SKM-1 (cell line): ENCODE data around the gene FHIT.

Experiments
- DNase-seq: peaks from one replicate; lab custom pipeline; 2025; ENCODE audit not compliant: unreplicated experiment; lab: John Stamatoyannopoulos, UW

Gene FHIT

DNA sequence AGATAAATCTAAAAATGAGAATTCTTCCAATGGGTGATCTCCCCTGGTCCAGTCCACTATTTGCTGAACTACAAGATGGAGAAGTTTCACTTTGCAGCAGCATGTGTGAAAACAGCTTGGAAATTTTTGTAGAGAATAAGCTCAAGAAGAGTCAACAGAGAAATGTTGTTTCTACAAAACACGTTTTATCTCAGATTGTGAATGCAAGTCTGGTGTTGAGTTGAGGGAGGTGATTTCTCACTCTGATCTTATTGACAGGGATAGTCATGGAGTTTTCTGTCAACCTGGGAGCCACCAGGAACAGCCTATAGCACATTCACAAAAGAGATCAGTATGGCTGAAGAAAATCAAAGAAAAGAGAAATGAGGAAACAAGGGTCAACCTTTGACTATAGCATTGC, 1220.3 kb downstream of the FHIT start:
- DNase-seq = no peak

- DNase-seq = no peak
These were observed 1223.0 kb downstream of the FHIT start for GRCh38 chr3:60028233-60028632.

GRCh38 chr3:60027335-60027734, 1223.9 kb downstream of the FHIT start:
- DNase-seq = no peak

- DNase-seq = no peak
These were observed 1225.9 kb downstream of the FHIT start for GRCh38 chr3:60025096-60026050.

GRCh38 chr3:60024400-60024799, 1226.9 kb downstream of the FHIT start:
- no peak for DNase-seq

GRCh38 chr3:60023189-60023588, 1228.1 kb downstream of the FHIT start:
- no peak for DNase-seq

DNA sequence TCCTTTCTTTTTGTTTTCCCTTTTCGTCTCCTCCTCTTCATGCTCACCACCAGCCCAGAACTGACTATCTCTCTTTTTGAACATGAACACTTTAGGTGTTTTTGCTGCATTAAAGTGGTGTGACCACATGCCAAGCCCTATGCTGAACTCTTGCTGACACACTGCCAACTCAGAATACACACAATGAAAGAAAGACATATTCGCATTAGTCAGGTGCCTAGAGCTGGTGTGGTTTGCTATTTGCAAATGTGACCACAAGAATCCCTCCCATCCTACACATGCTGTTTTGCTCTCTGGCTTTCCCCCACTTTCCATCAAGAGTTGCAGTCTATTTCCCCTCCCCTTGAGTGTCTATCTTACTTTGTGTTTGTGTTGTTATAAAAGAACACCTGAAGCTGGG, 1233.6 kb downstream of the FHIT start:
- DNase-seq = no peak

DNA sequence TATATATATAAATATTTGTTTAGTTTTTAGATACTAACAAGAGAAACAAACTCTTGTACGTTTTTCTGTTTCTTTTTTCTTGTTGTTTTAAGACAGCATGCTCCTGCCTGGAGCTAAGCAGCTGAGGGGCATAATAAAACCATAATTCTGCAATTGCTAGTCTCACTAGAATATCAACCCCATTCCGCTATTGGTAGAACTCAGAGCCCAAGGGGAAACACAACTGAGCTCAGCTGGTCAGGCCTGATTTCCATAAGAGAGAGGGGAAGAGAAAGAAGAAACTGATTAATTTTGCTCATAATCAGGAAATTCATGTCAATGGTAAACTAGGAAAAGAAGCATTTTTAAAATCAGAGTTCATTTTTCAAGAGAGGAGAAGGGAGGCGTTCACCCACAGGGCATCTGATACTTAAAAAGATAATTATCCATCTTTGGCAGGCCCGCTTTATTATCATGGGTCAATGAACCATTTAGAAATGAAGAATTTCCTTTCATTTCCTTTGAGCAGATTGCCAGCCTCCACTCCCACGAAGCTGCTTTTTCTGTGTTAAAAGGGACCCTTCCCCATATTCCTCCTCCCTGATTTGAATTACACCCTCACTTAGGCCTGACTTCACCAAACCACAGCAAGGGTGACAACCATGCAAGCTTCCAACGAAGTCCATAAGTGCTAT, 1236.1 kb downstream of the FHIT start:
- no peak for DNase-seq

GRCh38 chr3:60013241-60013640, 1238.0 kb downstream of the FHIT start:
- no peak for DNase-seq

- DNase-seq = no peak
These were observed 1240.0 kb downstream of the FHIT start for GRCh38 chr3:60011218-60011617.

DNA sequence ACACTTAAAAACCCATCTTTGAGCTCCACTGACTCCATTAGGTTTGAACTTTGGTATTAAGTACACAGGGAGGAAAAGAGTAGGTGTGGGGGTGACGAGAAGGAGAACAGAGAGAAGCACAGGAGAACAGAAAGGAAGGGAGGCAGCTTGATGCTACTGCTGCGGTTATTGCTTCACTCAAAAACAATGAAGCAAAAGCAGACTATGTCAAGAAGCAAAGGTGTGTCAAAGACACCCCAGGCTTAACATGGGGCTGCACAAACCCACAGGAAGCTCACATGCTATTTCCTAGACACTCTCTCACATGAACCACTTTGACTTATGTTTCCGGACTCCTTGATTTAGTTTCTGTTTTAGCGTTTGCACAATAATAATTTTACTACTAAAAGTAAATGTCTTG, 1240.5 kb downstream of the FHIT start:
- no peak for DNase-seq

DNA sequence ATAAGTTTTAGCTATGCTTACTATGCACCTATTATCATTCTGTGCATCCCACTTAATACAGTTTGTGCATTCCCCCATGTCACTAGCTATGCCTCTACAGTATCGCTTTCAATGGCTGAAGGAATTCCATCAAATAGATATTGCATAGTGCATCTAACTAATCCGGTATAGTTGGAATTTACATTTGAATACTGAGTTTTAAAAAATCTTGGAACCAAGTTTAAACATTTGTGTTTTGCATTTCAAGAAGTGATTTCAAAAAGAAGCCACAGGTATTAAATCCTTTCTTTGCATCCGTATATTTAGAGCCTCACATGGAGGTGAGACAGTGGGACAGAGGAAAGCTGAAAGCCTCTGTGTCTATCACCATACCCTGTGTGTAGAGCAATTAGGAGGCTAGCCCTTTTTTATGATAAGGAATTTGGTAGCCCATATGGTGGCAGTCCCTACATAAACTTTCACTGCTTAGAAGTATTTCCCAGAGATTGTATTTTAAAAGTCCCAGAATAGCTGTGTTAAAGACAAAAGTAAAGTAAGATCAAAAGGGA, 1241.2 kb downstream of the FHIT start:
- no peak for DNase-seq

DNA sequence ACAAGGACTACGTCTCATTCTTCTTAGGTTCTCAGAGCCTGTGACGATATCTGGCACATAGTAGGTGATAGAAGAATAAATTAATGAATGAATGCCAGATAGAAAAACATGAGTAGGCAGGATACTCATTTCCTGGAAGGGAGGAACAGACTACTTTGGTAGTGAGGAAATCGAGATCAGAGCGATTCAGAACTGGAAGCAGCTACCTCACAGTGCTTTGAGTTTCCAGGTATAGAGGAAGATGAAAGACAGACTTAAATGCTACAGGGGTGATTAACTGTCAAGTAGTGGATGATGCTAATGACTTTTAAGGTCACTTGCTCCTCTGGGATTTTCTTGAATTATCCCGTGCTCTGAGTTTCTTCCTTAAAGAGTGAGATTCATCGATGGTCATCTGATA, 1249.9 kb downstream of the FHIT start:
- DNase-seq = no peak

GRCh38 chr3:60000311-60001105, 1250.7 kb downstream of the FHIT start:
- no peak for DNase-seq

DNA sequence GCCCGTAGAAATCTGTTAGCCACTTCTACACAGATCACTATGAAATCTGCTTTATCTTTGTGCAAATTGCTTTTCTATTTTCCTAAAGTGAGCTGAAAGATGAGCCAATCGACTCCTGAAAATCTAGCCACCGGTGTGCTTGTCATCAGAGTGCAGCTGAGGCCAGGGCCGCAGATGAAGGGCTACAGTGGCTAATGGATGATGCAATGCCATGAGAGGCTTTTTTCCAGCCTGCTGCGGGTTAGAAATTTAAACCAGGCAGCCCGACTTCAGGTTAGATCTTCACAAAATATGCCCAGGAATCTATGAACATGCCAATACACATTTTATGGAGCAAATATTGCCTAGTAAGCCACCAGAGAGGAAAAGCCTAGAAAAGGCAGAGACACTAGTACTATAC, 1253.2 kb downstream of the FHIT start:
- no peak for DNase-seq

DNA sequence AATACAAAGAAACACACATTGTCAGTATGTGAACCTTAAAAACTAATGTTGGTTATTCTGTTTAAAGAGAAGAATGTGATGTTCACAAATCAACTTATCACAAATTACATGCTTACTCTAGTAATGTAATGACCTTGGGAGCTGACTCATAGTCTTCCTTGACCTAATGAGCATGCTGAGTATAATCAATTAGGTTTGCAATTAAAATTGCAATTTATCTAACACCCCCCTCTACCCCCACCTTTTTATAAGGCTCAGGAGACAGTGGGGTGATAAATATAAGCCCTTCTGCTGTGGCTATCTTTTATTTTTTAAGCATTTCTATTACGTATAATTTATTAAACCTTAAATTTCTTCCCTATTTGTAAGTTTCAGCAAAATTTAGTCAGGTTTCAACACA, 1253.7 kb downstream of the FHIT start:
- no peak for DNase-seq

DNA sequence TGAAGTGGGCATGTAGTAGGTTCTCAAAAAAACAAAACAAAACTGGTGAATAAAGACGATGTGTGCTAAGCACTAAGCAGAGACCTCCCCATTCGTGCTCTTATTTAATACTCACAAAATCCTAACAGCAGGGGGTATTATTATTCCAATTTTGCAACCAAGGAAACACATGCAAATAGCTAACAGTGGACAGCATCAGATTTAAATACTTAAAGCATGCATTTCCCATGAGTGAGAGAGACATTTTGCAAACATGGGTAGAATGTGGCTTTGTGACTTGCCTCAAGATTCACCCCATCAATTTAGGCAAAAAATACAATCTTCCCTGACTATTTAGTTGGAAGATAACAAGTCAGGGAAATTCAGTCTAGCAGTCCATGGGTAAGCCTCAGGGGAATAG, 1255.2 kb downstream of the FHIT start:
- DNase-seq = no peak

DNA sequence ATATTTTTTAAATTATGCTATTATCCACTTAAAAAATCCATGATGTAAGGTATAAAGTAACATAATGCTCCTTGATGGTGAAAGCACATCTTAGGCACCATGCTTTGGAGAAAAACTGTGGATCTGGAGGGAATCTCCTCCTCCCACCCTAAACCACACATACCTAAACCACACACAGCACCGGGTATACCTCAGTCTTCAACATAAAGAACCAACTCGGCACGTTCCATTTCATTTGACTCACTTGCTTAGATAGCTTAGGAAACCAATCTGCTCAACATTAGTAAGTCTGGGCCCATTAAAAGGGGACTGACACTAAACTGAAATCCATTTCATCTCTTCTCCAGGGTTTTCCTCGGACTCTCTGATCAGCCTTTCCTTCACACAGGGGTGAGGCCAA, 1255.7 kb downstream of the FHIT start:
- no peak for DNase-seq

DNA sequence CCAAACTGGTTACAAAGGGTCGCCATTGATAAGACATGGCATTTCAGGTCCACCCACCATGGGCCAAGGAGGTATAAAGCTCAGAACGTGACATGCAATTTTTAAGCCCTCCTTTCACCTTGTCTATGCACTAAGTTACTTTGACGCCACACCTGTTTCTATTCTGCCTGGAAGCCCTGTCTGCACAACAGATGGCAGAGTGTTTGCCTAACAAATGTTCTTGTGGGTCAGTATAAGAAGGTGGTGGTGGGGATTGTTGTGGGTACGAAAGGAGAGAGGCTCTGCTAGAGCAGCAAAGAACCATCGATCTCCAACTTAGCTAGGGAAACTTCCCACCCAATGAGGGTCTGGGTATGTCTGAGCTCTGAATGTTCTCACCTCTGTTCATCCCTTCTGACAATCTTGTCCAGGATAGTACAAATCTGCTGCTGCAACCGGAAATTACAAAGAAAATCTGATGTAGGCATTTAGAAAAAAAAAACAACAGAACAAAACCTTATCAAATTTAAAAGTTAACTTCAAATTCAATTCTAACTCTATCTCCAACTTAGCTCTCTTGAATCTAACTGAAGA, 1256.4 kb downstream of the FHIT start:
- no peak for DNase-seq

DNA sequence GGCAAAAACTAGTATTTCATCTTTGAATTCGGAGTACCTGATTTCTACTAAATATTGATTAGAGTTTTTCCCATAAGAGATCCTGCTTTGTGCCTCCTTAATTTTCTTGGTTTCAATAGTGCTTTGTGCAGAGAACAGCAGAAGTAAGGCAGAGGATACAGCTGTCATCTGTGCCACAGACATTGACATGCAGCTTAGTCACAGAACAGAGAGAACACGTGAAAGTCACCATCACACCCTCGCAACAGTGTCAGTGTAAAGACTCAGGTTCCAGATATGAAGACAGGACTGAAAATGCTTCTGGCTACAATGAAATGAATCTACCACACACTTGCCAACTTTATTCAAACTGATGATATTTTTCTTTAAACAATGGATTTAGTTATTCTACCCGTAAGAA, 1258.7 kb downstream of the FHIT start:
- DNase-seq = no peak

DNA sequence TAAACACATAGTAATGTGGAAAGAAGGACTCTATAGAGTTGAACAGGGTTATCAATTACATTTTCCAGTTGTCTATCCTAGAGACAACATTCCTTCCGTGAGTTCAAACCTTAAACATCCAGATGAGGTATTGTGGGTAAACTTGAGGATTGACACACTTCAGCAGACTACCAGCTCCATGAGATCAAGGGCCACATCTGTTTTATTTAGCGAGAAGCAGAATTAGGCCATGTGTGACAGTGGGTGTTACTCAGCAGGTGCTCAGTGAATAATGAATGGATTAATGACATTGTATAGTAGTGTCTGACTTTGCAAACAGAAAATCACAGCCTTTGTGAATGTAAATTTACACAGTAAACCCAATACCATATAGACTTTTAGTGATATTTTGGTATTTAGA, 1260.3 kb downstream of the FHIT start:
- no peak for DNase-seq
